22Rv1 (cell line): ENCODE results near the gene FBXW5.

Experiments used
- H3K27ac ChIP-seq: fragments of 450-650 bp; 2 replicates; pipeline ENCODE4 v1.5.1; 2017
- CTCF ChIP-seq: fragments of 450-650 bp; IDR thresholded peaks from 2 replicates; pipeline ENCODE4 v1.5.1; 2017; ENCODE audit warnings: mild to moderate bottlenecking
- ZFX ChIP-seq: fragments of 450-650 bp; IDR thresholded peaks from 2 replicates; pipeline ENCODE4 v1.6.1; 2017; ENCODE audit warnings: antibody characterized with exemption, borderline replicate concordance

FBXW5 gene

GRCh38 chr9:136969774-136970173, 25.2 kb upstream of the FBXW5 start:
- TF ChIP-seq CTCF (no peak), ZFX (no peak)
- no peak overlapping the region for H3K27ac ChIP-seq

GRCh38 chr9:136969150-136969549, 24.6 kb upstream of the FBXW5 start:
- H3K27ac ChIP-seq = no peak overlapping the region
- no peak for TF ChIP-seq CTCF

DNA sequence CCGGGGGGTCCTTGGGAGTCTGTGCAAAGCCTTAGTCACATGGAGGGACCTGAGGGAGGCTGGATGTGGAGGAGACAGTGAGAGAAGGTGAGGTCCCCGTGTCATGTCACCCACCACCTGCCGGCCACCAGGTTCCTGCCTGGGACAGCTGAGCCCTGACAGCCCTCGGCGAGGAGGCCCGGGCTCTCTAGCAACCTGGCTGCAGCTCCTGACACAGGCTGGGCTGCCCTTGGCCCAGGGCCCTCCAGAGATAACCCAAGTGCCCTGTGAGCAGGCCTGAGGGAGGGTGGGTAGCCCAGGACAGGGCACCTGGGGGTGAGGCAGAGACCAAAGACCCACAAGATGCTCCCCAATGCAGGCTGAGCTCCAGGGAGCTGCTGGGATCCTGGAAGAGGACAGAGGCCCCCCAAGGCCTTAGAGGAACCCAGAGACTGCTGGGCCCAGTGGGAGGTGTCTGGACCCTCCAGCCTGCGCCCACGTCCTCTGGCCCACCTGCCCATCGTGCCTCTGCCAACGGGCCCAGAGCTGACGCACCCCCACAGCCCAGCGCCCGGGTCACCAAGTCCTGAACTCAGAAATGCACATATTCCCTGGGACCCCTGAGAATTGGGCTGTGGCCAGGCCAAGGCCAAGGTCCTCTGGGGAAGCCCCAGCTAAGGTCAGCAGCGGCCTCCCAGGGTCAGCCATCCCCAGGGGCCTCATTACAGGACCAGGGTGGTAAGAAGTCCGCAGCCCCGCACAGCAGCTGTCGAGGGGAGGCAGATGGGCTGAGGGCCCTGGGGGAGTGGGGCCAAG, 24.0 kb upstream of the FBXW5 start:
- no peak overlapping the region for H3K27ac ChIP-seq
- TF ChIP-seq CTCF (no peak), ZFX (no peak)

- TF ChIP-seq CTCF (no peak), ZFX (no peak)
- H3K27ac ChIP-seq = no peak overlapping the region
These were observed 21.4 kb upstream of the FBXW5 start for GRCh38 chr9:136965771-136966484.

DNA sequence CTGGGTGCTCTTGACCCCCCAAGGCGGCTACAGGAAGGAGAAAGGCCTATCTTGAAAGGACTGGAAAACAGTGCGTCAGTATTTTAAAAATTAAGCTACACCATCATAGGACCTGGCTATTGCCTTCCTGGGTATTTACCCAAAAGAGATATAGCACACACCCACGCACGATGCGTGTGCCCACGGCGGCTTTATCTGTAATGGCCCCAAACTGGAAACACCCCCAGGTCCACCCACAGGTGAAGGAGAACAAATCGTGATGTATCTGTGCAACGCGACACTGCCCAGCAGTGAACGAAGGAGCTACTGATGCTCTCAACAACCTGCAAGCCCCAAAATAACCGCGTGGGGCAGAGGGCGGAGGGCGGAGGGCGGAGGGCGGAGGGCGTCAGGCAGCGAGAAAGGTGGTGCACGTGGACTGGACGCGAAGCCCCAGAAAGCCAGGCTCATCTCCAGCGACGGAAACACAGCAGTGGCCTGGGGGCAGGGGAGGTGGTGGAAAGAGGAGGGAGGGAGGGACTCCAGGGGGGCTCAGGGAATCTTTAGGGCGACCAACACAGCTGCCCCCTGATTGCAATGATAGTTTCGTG, 20.4 kb upstream of the FBXW5 start:
- TF ChIP-seq CTCF (no peak), ZFX (no peak)
- 0 out of 2 replicates have a peak overlapping the region, but pooled peaks have one; percentile 20 for H3K27ac ChIP-seq

GRCh38 chr9:136964171-136964689, 19.7 kb upstream of the FBXW5 start:
- 0 out of 2 replicates have a peak overlapping the region, but pooled peaks have one; percentile 20 for H3K27ac ChIP-seq
- TF ChIP-seq ZFX (no peak), CTCF (no peak)
